HepG2 (cell line): ENCODE measurements around the gene PPP1R12A. TPM values are rescaled to one million over a fixed set of nuclear protein-coding genes. Genes with fewer than 3 reads are reported as not detected.

Experiments
- ARID3A ChIP-seq: IDR thresholded peaks from 2 replicates; pipeline ENCODE4 v1.6.1; 2012; ENCODE audit warnings: low read depth, low read length, improper control_type of control experiment
- ERF ChIP-seq: IDR thresholded peaks from 2 replicates; pipeline ENCODE4 v1.6.1; 2018; ENCODE audit warnings: missing biosample characterization, missing genetic modification reagents
- FOSL2 ChIP-seq: sonication (generic); formaldehyde crosslinking; IDR thresholded peaks from 2 replicates; pipeline ENCODE4 v1.4.0; 2020; ENCODE audit warnings: missing genetic modification reagents
- HCFC1 ChIP-seq: fragments of 150-350 bp; IDR thresholded peaks from 2 replicates; pipeline ENCODE4 v1.6.1; 2014; ENCODE audit warnings: low read depth, low read length
- HOMEZ ChIP-seq: IDR thresholded peaks from 2 replicates; pipeline ENCODE4 v1.6.1; 2016; ENCODE audit warnings: low read depth
- IRF1 ChIP-seq: sonication (generic); formaldehyde crosslinking; IDR thresholded peaks from 2 replicates; pipeline ENCODE4 v1.4.0; 2020; ENCODE audit warnings: low read depth, mild to moderate bottlenecking, missing genetic modification reagents
- KAT8 ChIP-seq: IDR thresholded peaks from 2 replicates; pipeline ENCODE4 v1.6.1; 2016; ENCODE audit warnings: missing genetic modification reagents, missing compliant biosample characterization
- KLF12 ChIP-seq: sonication (generic); formaldehyde crosslinking; IDR thresholded peaks from 2 replicates; pipeline ENCODE4 v1.4.0; 2020; ENCODE audit warnings: missing genetic modification reagents, borderline replicate concordance
- MIXL1 ChIP-seq: IDR thresholded peaks from 2 replicates; pipeline ENCODE4 v1.6.1; 2016
- PHF20 ChIP-seq: sonication (generic); formaldehyde crosslinking; IDR thresholded peaks from 2 replicates; pipeline ENCODE4 v1.5.0; 2020; ENCODE audit warnings: mild to moderate bottlenecking, missing genetic modification reagents
- PRPF4 ChIP-seq: fragments of 200-400 bp; formaldehyde crosslinking; IDR thresholded peaks from 2 replicates; pipeline ENCODE4 v1.6.1; 2016; ENCODE audit warnings: low read length, low read depth; ENCODE audit not compliant: poor library complexity, severe bottlenecking
- RBM22 ChIP-seq: fragments of 200-400 bp; formaldehyde crosslinking; optimal IDR thresholded peaks from 2 replicates; pipeline ENCODE3; 2017; ENCODE audit warnings: mild to moderate bottlenecking, low read length, moderate library complexity
- SMC3 ChIP-seq: IDR thresholded peaks from 2 replicates; pipeline ENCODE4 v1.6.1; 2011; ENCODE audit warnings: low read length, improper control_type of control experiment
- STAG1 ChIP-seq: sonication (generic); formaldehyde crosslinking; IDR thresholded peaks from 2 replicates; pipeline ENCODE4 v1.4.0; 2020; ENCODE audit warnings: missing genetic modification reagents
- TARDBP ChIP-seq: sonication (generic); formaldehyde crosslinking; IDR thresholded peaks from 2 replicates; pipeline ENCODE4 v1.8.0; 2022; ENCODE audit warnings: mild to moderate bottlenecking, missing genetic modification reagents
- ZNF260 ChIP-seq: sonication (generic); formaldehyde crosslinking; IDR thresholded peaks from 2 replicates; pipeline ENCODE4 v1.4.0; 2020; ENCODE audit warnings: missing genetic modification reagents, low read depth, mild to moderate bottlenecking, borderline replicate concordance
- ZNF296 ChIP-seq: sonication (generic); formaldehyde crosslinking; conservative IDR thresholded peaks from 2 replicates; pipeline ENCODE4 v1.5.0; 2020; ENCODE audit warnings: mild to moderate bottlenecking, missing genetic modification reagents
- ZNF407 ChIP-seq: sonication (generic); formaldehyde crosslinking; IDR thresholded peaks from one replicate; pipeline ENCODE4 v1.5.1; 2020; ENCODE audit warnings: mild to moderate bottlenecking, missing genetic modification reagents; ENCODE audit errors: not compliant biosample characterization
- polyA plus RNA-seq, 8 experiments: library from polyadenylated mRNA; depleted of rRNA in 3 of 8; stranded (reverse) in 7 of 8; unstranded in 1 of 8; fragments of >200 nt; fragmentation: Illumina TruSeq in 4 of 8; extraction: Trizol in 4 of 8; gene quantifications; 2 replicates each; pipeline versions ENCODE4 v1.2.1 to v1.2.3, GENCODE V29; 2011 to 2016; ENCODE audit warnings: low read depth in 4 of 8, missing spikeins in 1 of 8, mixed read lengths in 1 of 8; ENCODE audit not compliant: insufficient read depth in 1 of 8
- total RNA-seq, 5 experiments: library from RNA; depleted of rRNA; stranded (reverse); fragments of >200 nt; fragmentation: Illumina TruSeq; extraction: Trizol; gene quantifications; 2 replicates each; pipeline ENCODE4 v1.2.3, GENCODE V29; 2016; ENCODE audit warnings: low read depth in 1 of 5

Gene PPP1R12A
- total and polyA plus RNA-seq, 2 of the 13 experiments (the other 11 are each of a cell fraction or from before 2014, with no cell fraction given): 23.8 to 50.0 TPM

- TF ChIP-seq FOSL2 (CRISPR knock-in tag) (no peak), HCFC1 (no peak), KLF12 (CRISPR knock-in tag) (0 out of 2 replicates have a peak, but pooled peaks have one; percentile 15), MIXL1 (CRISPR knock-in tag) (peak; percentile 67), PHF20 (CRISPR knock-in tag) (no peak), PRPF4 (no peak), TARDBP (CRISPR knock-in tag) (0 out of 2 replicates have a peak, but pooled peaks have one; percentile 23), ZNF260 (CRISPR knock-in tag) (no peak), ZNF296 (no peak), ZNF407 (CRISPR knock-in tag) (no peak), SMC3 (peak; percentile 81), KAT8 (CRISPR knock-in tag) (peak; percentile 42; the same call in 1 of the 2 replicates), STAG1 (CRISPR knock-in tag) (peak; percentile 87), RBM22 (no peak), ERF (CRISPR knock-in tag) (no peak), HOMEZ (0 out of 2 replicates have a peak, but pooled peaks have one; percentile 38), IRF1 (no peak), ARID3A (peak; percentile 68)
These were observed 196.8 kb downstream of the PPP1R12A start (continued) for GRCh38 chr12:79737875-79738718.
